GM18907 (cell line): ENCODE measurements around the gene SLC22A23.

Experiments
- ATAC-seq: cut with Tn5 transposase; IDR thresholded peaks from one replicate; pipeline ENCODE4 v1.9.1; 2021; ENCODE audit warnings: mild to moderate bottlenecking, moderate library complexity; ENCODE audit not compliant: unreplicated experiment

The SLC22A23 gene

GRCh38 chr6:3406362-3406821 is 50.5 kb downstream of the SLC22A23 start:
- ATAC-seq: no peak

GRCh38 chr6:3405679-3406078 is 51.2 kb downstream of the SLC22A23 start:
- ATAC-seq: no peak

DNA sequence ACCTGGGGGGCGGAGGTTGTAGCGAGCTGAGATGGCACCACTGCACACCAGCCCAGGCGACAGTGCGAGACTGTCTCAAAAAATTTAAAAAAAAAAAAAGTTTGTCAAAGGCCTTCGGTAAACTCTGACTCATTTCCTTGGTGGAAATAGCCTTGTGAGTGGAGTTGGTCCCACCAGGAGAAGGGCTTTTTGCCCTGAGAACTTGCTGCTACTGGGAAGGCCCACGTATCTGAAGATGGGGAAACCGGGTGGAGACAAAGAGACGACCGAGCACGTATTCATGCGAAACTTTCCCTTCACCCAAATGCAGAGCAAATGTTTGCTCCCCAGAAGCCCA is 51.7 kb downstream of the SLC22A23 start:
- ATAC-seq: no peak

DNA sequence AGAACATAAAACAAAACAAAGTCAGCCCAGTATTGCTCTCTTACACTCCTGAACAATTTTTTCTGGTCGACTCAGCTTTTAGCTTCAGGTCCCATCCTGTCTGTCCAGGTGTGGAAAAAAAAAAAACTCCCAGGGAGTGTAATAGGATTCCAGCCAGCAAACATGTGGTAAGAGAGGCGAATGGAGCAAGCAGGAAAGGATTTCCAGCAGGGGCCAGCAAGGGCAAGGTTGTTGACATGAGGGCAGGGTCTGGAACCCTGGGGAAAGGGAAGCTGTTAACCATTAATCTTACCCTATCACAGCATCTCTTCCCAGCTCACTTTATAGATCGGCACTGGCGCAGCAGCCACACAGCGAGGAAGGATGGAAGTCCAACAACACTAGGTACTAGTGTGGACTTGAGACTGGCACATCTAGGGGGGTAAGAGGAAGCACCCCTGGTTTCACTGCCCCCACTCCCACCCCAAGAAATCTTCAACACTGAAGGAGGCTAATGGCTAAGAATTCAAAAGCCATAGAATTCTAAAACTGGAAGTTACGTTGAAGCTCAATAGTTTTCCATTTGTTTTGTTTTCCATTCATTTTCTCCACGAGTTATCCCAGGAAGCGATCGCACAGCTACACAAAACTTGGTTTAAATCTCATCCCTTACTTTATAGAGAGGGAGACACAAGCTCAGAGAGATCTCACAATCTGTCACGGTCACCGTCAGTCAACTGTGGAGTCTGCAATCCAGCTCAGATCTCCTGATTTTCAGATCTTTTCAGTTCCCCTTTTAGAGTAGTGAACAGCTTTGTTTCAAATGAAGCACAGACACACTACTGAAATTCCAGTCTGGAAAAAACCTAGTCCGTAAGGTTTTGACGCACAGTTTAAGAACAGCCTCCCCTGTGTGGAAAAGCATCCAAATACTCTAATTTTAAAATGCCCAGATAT is 53.3 kb downstream of the SLC22A23 start:
- no peak for ATAC-seq

- no peak for ATAC-seq
These were observed 54.3 kb downstream of the SLC22A23 start for GRCh38 chr6:3402310-3403237.

DNA sequence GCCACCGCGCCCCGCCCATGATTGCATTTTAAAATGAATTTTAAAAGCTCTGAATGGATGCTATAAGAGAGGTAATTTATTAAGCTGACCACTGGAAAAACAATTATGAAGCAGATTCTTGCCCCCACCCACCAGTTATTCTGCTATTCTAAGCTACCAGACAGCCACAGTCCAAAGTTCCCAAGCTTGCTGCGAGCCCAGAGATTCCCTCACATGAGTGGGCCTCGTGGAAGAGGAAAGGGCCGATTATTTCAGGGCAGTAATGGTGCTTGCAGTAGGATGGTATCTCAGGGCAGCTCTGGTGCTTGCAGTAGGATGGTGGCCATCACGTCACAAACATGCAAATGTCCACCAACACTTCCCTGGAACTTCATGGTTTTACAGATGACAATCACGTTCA is 56.7 kb downstream of the SLC22A23 start:
- ATAC-seq: no peak

- ATAC-seq: no peak
These were observed 57.8 kb downstream of the SLC22A23 start for GRCh38 chr6:3398755-3399696.

- ATAC-seq: no peak
These were observed 58.7 kb downstream of the SLC22A23 start for GRCh38 chr6:3398165-3398562.

- ATAC-seq: no peak
These were observed 59.4 kb downstream of the SLC22A23 start for GRCh38 chr6:3397229-3398164.

- ATAC-seq: no peak
These were observed 60.2 kb downstream of the SLC22A23 start for GRCh38 chr6:3396503-3397180.

- ATAC-seq: no peak
These were observed 62.2 kb downstream of the SLC22A23 start for GRCh38 chr6:3394671-3395070.

DNA sequence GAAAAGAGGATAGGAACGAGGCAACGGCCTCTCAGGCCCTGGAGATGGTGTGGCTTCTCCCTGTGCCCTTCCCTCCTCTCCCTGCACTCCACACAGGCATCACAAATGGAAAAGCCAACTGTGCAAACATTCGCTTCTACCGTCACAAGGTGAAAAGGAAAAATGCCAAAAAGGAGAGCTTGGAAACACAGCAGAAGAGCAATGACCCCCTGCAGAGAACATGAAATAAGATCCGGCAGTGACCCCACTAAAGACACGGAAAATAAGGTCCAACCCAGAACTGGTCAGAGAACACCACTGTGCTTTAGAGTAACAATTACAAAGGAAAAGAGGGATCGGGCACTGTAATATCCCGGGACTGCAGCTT is 63.0 kb downstream of the SLC22A23 start:
- ATAC-seq: no peak

- no peak for ATAC-seq
These were observed 63.7 kb downstream of the SLC22A23 start for GRCh38 chr6:3392930-3393835.

DNA sequence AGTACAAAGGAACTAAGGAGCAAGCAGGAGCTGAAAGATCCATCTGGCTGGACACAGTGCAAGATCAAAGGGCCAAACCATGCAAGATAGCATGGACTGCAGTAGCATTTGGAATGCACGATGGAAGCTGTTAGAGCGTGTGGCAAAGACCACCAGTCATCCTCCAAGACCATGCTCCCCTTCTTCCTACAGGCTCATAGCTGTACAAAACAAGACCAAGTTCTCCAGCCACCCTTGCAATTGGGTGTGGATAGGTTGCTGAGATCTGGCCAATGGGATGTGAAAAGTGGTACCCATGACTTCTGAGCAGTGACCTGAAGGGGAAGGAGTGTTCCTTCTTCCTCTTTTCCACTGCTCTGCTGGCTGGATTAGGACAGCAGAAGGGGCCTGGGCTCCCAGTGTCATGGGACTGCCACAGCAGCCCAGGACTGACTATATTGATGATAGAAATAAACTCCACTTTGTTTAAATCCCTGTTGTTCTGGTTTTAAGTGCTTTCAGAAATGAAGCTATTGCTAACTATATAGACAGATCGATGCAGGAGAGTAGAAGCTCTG is 64.9 kb downstream of the SLC22A23 start:
- ATAC-seq: no peak

DNA sequence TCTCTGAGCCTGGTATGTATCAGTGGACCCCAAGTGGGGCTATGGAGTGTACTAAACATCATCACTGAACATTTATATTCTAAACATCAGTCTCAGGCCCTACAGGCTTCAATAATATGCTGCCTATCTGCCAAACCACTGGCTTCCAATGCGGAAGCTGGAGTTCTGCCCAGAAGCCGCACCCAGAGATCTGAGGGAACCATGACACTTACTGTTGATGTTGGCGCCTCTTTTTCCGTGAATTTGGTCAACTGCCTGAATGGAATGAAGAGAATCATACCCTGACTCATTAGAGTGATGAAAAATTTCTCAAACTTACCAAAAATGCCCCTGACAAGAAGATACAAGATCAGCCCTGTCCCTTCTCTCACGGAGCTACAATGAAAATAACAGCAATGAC is 66.2 kb downstream of the SLC22A23 start:
- ATAC-seq: no peak

- no peak for ATAC-seq
These were observed 67.3 kb downstream of the SLC22A23 start for GRCh38 chr6:3389390-3390167.

- no peak for ATAC-seq
These were observed 68.1 kb downstream of the SLC22A23 start for GRCh38 chr6:3388786-3389185.
